ENCODE results near the gene ELP4. TPM values are rescaled to one million over a fixed set of nuclear protein-coding genes. Genes with fewer than 3 reads are reported as not detected.
"Not testable (repeated sequence)": the region's sequence is repeated elsewhere in the genome, so short reads cannot be mapped to it uniquely, and the experiment has no call there.

ELP4 gene
- polyA plus RNA-seq, 3 donors from 2014 or later: 20.9 to 33.9 (median 22.3) TPM

GRCh38 chr11:31575764-31576163, 66.2 kb downstream of the ELP4 start:
- DNase-seq; H3K27me3 Mint-ChIP-seq (ENCODE audit: low read depth in 3 of 3); H3K4me3 Mint-ChIP-seq; H3K4me1 Mint-ChIP-seq: not testable (repeated sequence)
- Mint-ChIP-seq H3K9me3 (peaks cover 15 to 26% (median 18%) of the 10 kb centered on the region in 6 donors), H3K27ac (peak overlapping the region in 1 of 6 donors; percentile 7), H3K36me3 (peaks cover 0 to 25% (median 18%) of the 10 kb centered on the region in 3 donors)

GRCh38 chr11:31579412-31579811, 69.8 kb downstream of the ELP4 start:
- Mint-ChIP-seq H3K4me1 (peaks cover 3 to 11% of the 10 kb centered on the region in 2 donors), H3K36me3 (peaks cover 0 to 13% (median 9%) of the 10 kb centered on the region in 3 donors), H3K9me3 (peaks cover 14 to 26% (median 18%) of the 10 kb centered on the region in 6 donors)
- not testable (repeated sequence) for H3K27ac Mint-ChIP-seq; H3K27me3 Mint-ChIP-seq (ENCODE audit: low read depth in 3 of 3); H3K4me3 Mint-ChIP-seq; DNase-seq

- no peak overlapping the region for H3K4me3 Mint-ChIP-seq
- no peak for DNase-seq
- H3K9me3 Mint-ChIP-seq: peaks cover 0 to 8% (median 2%) of the 10 kb centered on the region in 6 donors
- peaks cover 0 to 17% (median 7%) of the 10 kb centered on the region in 3 donors for H3K36me3 Mint-ChIP-seq
- peak overlapping the region in 1 of 6 donors; percentile 8 for H3K27ac Mint-ChIP-seq
- peaks cover 0 to 2% (median 0%) of the 10 kb centered on the region in 3 donors for H3K27me3 Mint-ChIP-seq (ENCODE audit: low read depth in 3 of 3)
- H3K4me1 Mint-ChIP-seq: peaks cover 3 to 11% of the 10 kb centered on the region in 2 donors
Observed at GRCh38 chr11:31582697-31583096, 73.1 kb downstream of the ELP4 start.

- H3K4me3 Mint-ChIP-seq: no peak overlapping the region
- H3K4me1 Mint-ChIP-seq: no peaks in the 10 kb centered on the region
- no peaks in the 10 kb centered on the region for H3K9me3 Mint-ChIP-seq
- DNase-seq: no peak
- H3K36me3 Mint-ChIP-seq: peaks cover 0 to 29% (median 25%) of the 10 kb centered on the region in 3 donors
- H3K27ac Mint-ChIP-seq: no peak overlapping the region
- no peaks in the 10 kb centered on the region for H3K27me3 Mint-ChIP-seq (ENCODE audit: low read depth in 3 of 3)
Observed at GRCh38 chr11:31598454-31598853, 88.9 kb downstream of the ELP4 start.

- Mint-ChIP-seq H3K27ac (no peak overlapping the region), H3K27me3 (ENCODE audit: low read depth in 3 of 3) (no peaks in the 10 kb centered on the region), H3K4me1 (no peaks in the 10 kb centered on the region), H3K36me3 (peaks cover 0 to 17% (median 15%) of the 10 kb centered on the region in 3 donors), H3K9me3 (no peaks in the 10 kb centered on the region), H3K4me3 (no peak overlapping the region)
- no peak for DNase-seq
Observed at GRCh38 chr11:31601635-31602282, 92.2 kb downstream of the ELP4 start.

- no peak for DNase-seq
- Mint-ChIP-seq H3K27ac (no peak overlapping the region), H3K36me3 (peaks cover 3 to 11% (median 4%) of the 10 kb centered on the region in 3 donors), H3K9me3 (no peaks in the 10 kb centered on the region), H3K4me1 (no peaks in the 10 kb centered on the region), H3K27me3 (ENCODE audit: low read depth in 3 of 3) (no peaks in the 10 kb centered on the region), H3K4me3 (no peak overlapping the region)
Observed at GRCh38 chr11:31606893-31607292, 97.3 kb downstream of the ELP4 start.

- no peak overlapping the region for H3K4me3 Mint-ChIP-seq
Observed at GRCh38 chr11:31607914-31608313, 98.3 kb downstream of the ELP4 start.

GRCh38 chr11:31608995-31609394, 99.4 kb downstream of the ELP4 start:
- no peak for DNase-seq
- H3K9me3 Mint-ChIP-seq: no peaks in the 10 kb centered on the region
- H3K36me3 Mint-ChIP-seq: peaks cover 3 to 9% (median 4%) of the 10 kb centered on the region in 3 donors
- peak overlapping the region in 1 of 6 donors; percentile 6 for H3K27ac Mint-ChIP-seq
- H3K4me1 Mint-ChIP-seq: no peaks in the 10 kb centered on the region
- H3K4me3 Mint-ChIP-seq: no peak overlapping the region
- H3K27me3 Mint-ChIP-seq (ENCODE audit: low read depth in 3 of 3): no peaks in the 10 kb centered on the region

More at GRCh38 chr11:31607914-31608313, 98.3 kb downstream of the ELP4 start:
- peaks cover 3 to 9% (median 4%) of the 10 kb centered on the region in 3 donors for H3K36me3 Mint-ChIP-seq
- no peaks in the 10 kb centered on the region for H3K4me1 Mint-ChIP-seq
- no peaks in the 10 kb centered on the region for H3K27me3 Mint-ChIP-seq (ENCODE audit: low read depth in 3 of 3)
- no peaks in the 10 kb centered on the region for H3K9me3 Mint-ChIP-seq
- H3K27ac Mint-ChIP-seq: no peak overlapping the region
- no peak for DNase-seq

- DNase-seq: no peak
- H3K9me3 Mint-ChIP-seq: no peaks in the 10 kb centered on the region
- no peak overlapping the region for H3K4me3 Mint-ChIP-seq
- H3K27ac Mint-ChIP-seq: no peak overlapping the region
- H3K4me1 Mint-ChIP-seq: no peaks in the 10 kb centered on the region
- peaks cover 3 to 13% (median 13%) of the 10 kb centered on the region in 3 donors for H3K36me3 Mint-ChIP-seq
- no peaks in the 10 kb centered on the region for H3K27me3 Mint-ChIP-seq (ENCODE audit: low read depth in 3 of 3)
Observed at GRCh38 chr11:31610544-31610943, 101.0 kb downstream of the ELP4 start.

- Mint-ChIP-seq H3K9me3 (no peaks in the 10 kb centered on the region), H3K4me3 (no peak overlapping the region), H3K27me3 (ENCODE audit: low read depth in 3 of 3) (no peaks in the 10 kb centered on the region), H3K27ac (no peak overlapping the region), H3K36me3 (peaks cover 0 to 22% (median 13%) of the 10 kb centered on the region in 3 donors), H3K4me1 (peaks cover 0 to 2% of the 10 kb centered on the region in 2 donors)
- DNase-seq: no peak
Observed at GRCh38 chr11:31617246-31617645, 107.7 kb downstream of the ELP4 start.

GRCh38 chr11:31619980-31620379, 110.4 kb downstream of the ELP4 start:
- Mint-ChIP-seq H3K27me3 (ENCODE audit: low read depth in 3 of 3) (no peaks in the 10 kb centered on the region), H3K27ac (no peak overlapping the region), H3K9me3 (no peaks in the 10 kb centered on the region), H3K36me3 (peaks cover 0 to 16% (median 7%) of the 10 kb centered on the region in 3 donors), H3K4me1 (peaks cover 0 to 2% of the 10 kb centered on the region in 2 donors), H3K4me3 (no peak overlapping the region)
- no peak for DNase-seq

- no peaks in the 10 kb centered on the region for H3K9me3 Mint-ChIP-seq
- no peak for DNase-seq
- H3K27ac Mint-ChIP-seq: no peak overlapping the region
- H3K36me3 Mint-ChIP-seq: peaks cover 0 to 14% (median 5%) of the 10 kb centered on the region in 3 donors
- no peaks in the 10 kb centered on the region for H3K27me3 Mint-ChIP-seq (ENCODE audit: low read depth in 3 of 3)
- H3K4me1 Mint-ChIP-seq: peaks cover 0 to 2% of the 10 kb centered on the region in 2 donors
- H3K4me3 Mint-ChIP-seq: no peak overlapping the region
Observed at GRCh38 chr11:31620434-31620833, 110.9 kb downstream of the ELP4 start.

- Mint-ChIP-seq H3K9me3 (no peaks in the 10 kb centered on the region), H3K36me3 (peaks cover 0 to 6% (median 3%) of the 10 kb centered on the region in 3 donors), H3K4me1 (no peaks in the 10 kb centered on the region), H3K4me3 (no peak overlapping the region), H3K27ac (no peak overlapping the region), H3K27me3 (ENCODE audit: low read depth in 3 of 3) (no peaks in the 10 kb centered on the region)
- DNase-seq: no peak
Observed at GRCh38 chr11:31625868-31626267, 116.3 kb downstream of the ELP4 start.

- Mint-ChIP-seq H3K9me3 (no peaks in the 10 kb centered on the region), H3K4me3 (no peak overlapping the region), H3K36me3 (peaks cover 0 to 18% (median 11%) of the 10 kb centered on the region in 3 donors), H3K27me3 (ENCODE audit: low read depth in 3 of 3) (no peaks in the 10 kb centered on the region), H3K27ac (no peak overlapping the region), H3K4me1 (no peaks in the 10 kb centered on the region)
- DNase-seq: no peak
Observed at GRCh38 chr11:31628111-31628510, 118.5 kb downstream of the ELP4 start.

GRCh38 chr11:31636983-31637382, 127.4 kb downstream of the ELP4 start:
- no peak for DNase-seq

More at GRCh38 chr11:31636983-31637382, 127.4 kb downstream of the ELP4 start:
- no peak overlapping the region for H3K4me3 Mint-ChIP-seq
- no peak overlapping the region for H3K27ac Mint-ChIP-seq
- H3K9me3 Mint-ChIP-seq: no peaks in the 10 kb centered on the region
- peaks cover 5 to 16% (median 10%) of the 10 kb centered on the region in 3 donors for H3K36me3 Mint-ChIP-seq
- no peaks in the 10 kb centered on the region for H3K27me3 Mint-ChIP-seq (ENCODE audit: low read depth in 3 of 3)
- no peaks in the 10 kb centered on the region for H3K4me1 Mint-ChIP-seq

All from immature natural killer cell (primary cell).